ENCODE results near the gene MAGI1.
"Not testable (repeated sequence)": the region's sequence is repeated elsewhere in the genome, so short reads cannot be mapped to it uniquely, and the experiment has no call there.

The MAGI1 gene

DNA sequence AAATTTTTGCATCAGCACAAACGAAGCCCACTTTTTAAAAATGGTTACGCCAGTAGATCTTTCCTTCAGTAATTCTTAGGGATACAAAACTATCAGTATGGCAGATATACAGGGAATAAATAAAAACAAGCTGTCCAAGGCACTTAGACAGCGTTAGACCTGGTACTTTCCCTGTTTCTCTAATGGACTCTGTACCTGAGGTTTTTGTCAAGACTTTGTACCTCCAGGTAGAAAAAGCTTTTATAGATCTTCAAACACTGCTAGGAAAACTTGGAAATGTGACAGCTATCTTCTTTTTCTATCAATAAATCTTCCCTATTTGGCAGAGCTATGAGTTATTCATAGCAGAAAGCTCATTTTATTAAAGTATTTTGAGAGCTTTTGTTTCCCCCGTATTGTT lies 477.8 kb downstream of the MAGI1 start:
- DNase-seq (ENCODE audit: low spot score) = no peak

GRCh38 chr3:65560133-65560532 lies 478.6 kb downstream of the MAGI1 start:
- no peak for DNase-seq (ENCODE audit: low spot score)

GRCh38 chr3:65559643-65560042 lies 479.1 kb downstream of the MAGI1 start:
- no peak for DNase-seq (ENCODE audit: low spot score)

DNA sequence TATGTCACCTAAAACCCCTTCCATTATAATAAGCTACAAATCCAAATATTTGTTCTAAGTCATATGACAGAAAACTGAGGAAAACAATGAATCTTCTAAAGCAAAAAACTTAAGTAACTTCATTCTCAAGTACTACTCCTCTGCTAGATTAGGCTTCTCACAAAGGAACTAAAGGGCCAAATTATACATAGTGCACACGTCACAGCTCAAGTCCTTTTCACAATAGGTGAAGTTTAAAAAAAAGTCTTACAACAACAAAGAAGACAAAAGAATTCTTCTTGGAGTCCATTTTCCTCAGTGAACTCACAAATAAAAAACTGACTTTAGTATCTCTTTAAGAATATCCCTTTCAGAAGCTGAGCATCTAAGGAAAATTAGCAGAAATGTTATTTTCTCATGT lies 479.9 kb downstream of the MAGI1 start:
- no peak for DNase-seq (ENCODE audit: low spot score)

DNA sequence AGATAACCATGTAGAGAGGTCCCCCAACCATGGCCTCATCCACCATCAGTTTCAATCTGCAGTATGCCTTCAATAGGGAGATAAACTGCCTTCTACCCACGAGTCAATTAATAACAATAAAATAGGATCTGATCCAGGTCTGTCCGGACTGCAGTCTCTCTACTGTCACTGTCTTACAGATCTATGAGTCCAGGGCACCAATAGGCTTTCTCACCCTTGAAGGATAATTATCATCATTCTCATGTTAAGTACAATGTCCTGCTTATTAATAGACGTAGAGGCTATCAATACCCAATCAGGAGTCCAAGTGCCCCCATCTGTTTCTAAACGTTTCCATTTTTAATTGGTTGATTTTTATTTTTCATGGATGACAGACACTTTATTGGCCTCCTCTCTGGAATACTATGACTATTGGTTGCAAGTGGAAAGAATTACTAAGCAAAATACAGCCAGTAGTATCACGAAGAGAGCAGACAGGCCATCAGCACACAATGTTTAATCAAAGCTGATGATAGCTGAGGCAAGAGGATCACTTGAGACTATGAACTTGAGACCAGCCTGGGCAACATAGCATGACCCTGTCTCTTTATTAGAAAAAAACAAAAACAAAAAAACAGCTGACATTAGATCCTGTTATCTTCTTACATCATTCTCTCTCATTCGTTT lies 480.7 kb downstream of the MAGI1 start:
- no peak for DNase-seq (ENCODE audit: low spot score)

GRCh38 chr3:65556934-65557577 lies 481.7 kb downstream of the MAGI1 start:
- no peak for DNase-seq (ENCODE audit: low spot score)

DNA sequence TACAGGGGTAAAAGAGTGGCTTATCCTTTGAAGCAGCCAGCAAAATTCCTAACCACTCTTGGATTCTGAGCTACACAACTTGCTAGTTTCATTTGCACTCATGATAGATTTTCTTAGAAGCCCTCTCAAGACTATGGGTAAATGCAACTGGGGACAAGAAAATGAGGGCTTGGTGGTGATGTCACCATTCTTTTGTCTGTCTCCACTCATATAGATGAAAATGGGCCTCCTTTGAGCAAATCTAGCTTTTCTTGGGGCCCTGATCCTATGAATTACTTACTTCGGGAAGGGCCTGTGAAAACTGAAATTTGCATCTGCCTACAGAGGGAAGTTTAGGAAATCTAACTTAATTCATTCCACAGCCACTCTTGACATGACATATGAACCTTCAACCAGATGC lies 486.3 kb downstream of the MAGI1 start:
- no peak for DNase-seq (ENCODE audit: low spot score)

GRCh38 chr3:65551945-65552344 lies 486.8 kb downstream of the MAGI1 start:
- no peak for DNase-seq (ENCODE audit: low spot score)

GRCh38 chr3:65550137-65550536 lies 488.6 kb downstream of the MAGI1 start:
- DNase-seq (ENCODE audit: low spot score) = no peak

DNA sequence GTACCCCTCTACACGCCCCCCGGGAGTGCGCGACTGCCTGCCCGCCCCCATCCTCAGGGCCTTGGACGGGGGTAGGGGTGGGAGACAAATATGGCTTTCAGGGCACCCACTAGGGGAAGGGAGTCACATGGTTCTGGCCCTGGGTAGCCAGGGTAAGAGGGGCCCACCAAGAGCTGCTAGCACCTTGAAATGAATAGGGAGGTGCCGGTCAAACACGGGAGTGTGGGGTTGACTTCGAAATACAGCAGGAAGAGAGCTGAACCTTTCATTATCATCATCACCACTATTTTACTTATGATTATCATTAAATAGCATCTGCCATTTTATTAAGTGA lies 489.1 kb downstream of the MAGI1 start:
- no peak for DNase-seq (ENCODE audit: low spot score)

- peak; percentile 21 for DNase-seq (ENCODE audit: low spot score)
These were observed 489.7 kb downstream of the MAGI1 start for GRCh38 chr3:65548848-65549625.

DNA sequence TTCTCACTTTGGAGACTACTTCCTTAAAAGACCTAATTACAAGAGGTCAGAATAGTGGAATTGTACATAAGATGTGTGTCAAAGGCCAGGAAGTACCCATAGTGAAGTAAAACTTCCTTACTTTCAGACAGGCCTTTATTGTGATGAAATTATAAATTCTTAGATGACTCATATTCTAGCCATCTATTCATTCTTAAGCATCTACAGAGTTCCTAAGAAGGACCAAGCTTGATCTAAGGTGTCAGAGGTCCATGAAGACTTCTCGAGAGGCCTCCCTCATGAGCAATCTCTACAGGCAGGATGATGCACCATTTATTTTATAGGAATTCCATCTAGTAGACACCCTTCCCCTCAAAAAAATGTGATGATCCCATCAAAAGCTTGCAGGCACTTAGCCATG lies 493.3 kb downstream of the MAGI1 start:
- peak; percentile 18 for DNase-seq (ENCODE audit: low spot score)

DNA sequence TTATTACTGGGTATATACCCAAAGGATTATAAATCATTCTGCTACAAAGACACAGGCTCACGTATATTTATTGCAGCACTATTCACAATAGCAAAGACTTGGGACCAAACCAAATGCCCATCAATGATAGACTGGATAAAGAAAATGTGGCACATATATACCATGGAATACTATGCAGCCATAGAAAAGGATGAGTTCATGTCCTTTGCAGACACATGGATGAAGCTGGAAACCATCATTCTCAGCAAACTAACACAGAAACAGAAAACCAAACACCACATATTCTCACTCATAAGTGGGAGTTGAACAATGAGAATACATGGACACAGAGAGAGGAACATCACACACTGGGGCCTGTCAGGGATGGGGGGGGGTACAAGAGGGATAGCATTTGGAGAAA lies 495.3 kb downstream of the MAGI1 start:
- not testable (repeated sequence) for DNase-seq (ENCODE audit: low spot score)

- DNase-seq (ENCODE audit: low spot score) = no peak
These were observed 498.1 kb downstream of the MAGI1 start for GRCh38 chr3:65540666-65541065.

GRCh38 chr3:65539616-65540015 lies 499.1 kb downstream of the MAGI1 start:
- no peak for DNase-seq (ENCODE audit: low spot score)

DNA sequence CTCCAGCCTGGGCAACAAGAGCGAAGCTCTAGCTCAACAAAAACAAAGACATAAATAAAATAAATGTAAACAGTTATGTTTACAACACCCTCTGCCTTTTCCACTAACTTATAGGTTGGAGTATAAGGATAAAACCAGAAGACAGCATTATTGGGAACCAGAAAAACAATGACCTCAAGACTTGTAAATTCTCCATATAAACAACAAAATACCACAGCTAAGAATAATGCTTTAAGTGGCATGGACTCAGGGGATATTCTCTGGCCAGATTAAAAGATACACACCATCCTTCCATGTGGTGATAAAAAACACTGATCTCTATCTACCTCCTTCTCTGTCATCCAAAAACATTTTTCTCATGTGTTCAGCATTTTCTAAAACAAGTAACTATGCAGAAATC lies 500.6 kb downstream of the MAGI1 start:
- no peak for DNase-seq (ENCODE audit: low spot score)

DNA sequence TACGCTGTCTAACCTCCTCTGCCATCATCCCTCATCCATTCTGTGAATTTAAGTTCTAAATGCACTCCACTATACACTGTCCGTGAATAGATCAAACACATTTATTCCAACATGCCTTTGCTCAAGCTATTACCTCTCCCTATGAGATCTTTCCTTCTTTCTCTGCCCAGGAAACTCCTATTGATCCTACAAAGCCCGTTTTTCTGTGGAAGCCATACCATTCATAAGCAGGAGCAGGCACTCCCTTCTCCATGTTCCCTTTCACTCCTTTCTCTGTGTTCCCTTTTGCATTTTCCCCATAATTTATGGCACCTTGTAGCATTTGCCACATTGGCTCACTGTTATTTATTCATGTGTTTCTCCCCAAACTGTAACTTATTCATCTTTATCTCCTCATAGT lies 501.6 kb downstream of the MAGI1 start:
- no peak for DNase-seq (ENCODE audit: low spot score)

DNA sequence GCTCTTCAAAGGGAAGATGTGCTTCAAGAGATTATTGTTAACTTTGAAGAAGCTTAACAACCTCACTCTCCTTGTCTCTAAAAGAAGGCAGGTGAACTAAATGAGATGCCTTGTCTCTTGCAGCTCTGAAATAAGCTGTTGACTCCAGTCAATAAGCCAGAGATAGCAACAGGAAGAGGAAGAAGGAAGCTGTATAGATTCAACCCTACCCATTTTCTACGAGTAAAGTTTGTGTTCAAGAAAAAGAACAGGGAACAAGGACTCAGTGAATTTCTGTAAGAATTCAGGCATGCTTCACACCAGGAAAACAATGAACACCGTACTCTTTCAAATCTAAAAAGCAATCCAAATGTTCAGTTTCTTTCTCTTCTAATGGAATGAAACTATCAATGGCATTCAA lies 503.5 kb downstream of the MAGI1 start:
- DNase-seq (ENCODE audit: low spot score) = no peak

DNA sequence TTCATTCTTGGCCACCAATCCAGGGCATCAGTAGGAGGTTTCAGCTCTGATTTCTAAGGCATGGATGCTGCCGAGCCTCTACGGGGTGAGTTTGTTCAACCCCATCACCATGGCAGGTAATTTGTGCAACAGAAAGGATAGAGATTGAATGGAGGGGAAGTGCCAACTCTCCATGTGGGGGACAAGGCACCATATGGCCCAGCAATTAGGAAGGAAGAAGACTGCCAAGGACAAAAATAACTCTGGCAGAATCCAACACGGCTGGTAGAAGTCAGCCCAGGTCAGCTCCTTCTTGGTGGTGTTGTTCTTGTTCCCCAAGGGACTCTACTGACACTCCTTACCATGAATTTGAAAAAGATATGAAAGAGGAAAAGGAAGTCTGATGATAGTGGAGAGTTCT lies 503.9 kb downstream of the MAGI1 start:
- DNase-seq (ENCODE audit: low spot score) = no peak

DNA sequence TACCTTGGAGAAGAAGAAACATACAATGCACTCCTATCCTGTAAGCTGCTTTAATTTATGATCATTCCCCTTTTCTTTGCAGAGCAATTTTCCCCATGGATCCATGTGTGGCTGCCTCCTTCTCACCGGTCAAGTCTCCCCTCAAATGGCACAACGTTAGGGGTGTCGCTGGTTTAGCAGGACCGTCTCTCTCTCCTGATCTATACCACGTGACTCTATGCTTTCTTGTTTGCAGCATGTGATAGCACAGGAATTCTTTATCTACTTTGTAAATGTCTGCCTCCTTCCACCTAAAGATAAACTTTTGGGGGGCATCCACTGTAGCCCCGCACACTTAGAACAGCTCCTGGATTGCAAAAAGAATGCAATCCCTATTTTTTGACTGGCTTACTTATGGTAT lies 506.0 kb downstream of the MAGI1 start:
- no peak for DNase-seq (ENCODE audit: low spot score)

- DNase-seq (ENCODE audit: low spot score) = no peak
These were observed 506.5 kb downstream of the MAGI1 start for GRCh38 chr3:65532215-65532614.

DNA sequence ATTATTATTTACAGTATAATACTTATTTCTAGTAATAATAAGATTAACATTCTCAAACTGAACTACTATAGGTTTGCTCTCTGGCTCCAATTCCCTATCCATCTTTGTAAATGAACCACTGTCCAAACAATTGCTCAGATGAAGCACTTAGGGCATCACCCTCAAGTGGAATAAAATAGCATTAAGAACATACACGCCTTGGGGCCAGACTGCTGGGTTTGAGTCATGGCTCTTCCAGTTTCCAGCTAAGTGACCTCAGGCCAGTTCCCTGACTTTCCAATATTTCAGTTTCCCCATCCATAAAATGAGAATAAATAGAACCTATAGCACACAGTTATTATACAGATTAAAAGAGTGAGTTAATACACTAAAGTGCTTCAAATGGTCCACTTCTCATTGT lies 507.2 kb downstream of the MAGI1 start:
- no peak for DNase-seq (ENCODE audit: low spot score)

GRCh38 chr3:65526656-65527055 lies 512.1 kb downstream of the MAGI1 start:
- no peak for DNase-seq (ENCODE audit: low spot score)

GRCh38 chr3:65524584-65524983 lies 514.1 kb downstream of the MAGI1 start:
- no peak for DNase-seq (ENCODE audit: low spot score)

Measured in hepatic stellate cell (primary cell).